ENCODE data around the gene MEIS1.

The MEIS1 gene

DNA sequence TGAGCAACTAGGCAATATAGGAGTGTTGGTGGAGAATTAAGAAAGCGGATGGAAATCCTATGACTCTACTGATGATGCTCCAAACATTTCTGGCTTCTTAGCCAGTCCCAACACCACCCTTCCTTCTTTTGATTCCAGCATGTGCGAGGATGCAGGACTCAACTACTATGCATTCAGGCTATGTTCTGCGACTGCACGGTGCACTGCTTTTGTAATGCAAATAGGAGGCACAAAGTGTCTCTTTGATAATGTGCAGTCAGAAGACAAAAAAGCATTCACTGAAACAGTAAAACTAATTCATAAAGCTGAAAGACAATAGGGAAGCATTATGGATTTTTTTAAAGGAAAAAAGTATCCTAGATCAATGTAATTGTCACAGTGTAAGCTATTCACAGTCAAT lies 106.7 kb downstream of the MEIS1 start:
- DNase-seq, result peak; percentile 30

DNA sequence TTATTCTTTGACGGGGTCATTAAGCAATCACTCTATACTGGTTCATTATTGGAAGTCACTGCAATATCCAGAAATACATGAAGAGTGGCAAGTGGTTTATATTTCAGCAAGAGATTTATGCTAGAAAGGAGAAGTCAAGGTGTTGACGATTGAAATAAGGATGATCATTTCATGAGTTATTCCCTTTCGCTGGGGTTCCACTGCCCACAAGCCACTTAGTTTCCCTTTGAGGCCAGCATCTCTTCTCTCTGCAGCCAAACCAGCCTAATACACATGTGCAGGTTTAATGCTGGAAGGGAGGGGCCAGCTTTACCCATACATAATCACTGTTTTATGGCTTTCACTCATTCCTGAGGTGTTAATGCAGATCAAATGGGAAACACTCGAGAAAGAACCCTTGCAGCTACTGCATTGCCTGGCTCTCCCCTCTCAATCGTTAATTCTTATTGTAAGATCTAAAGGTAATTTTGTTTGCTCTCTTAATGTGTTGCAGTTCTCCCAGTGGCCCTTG lies 108.4 kb downstream of the MEIS1 start:
- DNase-seq, result no peak

DNA sequence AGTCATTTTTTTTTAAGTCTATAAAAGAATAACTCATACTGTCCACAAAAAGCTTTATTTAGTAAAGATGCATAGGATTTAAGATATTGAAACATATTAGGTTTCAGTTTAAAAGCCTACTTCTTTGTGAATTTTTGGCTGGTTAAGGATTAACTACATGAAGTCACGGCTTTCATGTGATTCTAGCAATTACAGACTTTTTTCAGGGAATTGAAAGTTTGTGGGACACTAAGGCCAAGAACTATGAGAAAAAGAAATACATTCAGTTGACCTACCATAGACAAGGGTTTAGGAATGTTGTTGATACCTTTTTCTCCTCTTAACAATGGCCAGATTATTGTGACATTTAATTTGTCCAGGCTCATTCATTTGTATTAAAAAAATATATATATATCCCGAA lies 109.3 kb downstream of the MEIS1 start:
- no peak for DNase-seq

DNA sequence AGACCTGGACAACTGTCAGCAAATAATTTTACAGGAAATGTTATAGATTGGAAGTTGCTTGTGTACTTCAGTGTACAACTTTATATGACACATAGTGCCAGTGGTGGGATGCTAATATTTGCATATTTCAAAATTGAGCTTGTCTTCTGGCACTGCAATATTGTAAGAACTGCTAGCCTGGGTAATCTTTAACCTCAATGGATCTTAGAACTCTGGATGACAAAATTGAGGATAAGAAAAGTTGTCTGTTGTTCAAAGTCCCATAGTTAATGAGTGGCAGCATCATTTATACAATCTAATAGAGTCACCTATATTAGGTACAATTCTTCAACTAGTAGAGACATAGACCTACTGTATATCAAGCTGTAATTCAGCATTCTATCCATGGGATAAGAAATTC lies 110.3 kb downstream of the MEIS1 start:
- no peak for DNase-seq

DNA sequence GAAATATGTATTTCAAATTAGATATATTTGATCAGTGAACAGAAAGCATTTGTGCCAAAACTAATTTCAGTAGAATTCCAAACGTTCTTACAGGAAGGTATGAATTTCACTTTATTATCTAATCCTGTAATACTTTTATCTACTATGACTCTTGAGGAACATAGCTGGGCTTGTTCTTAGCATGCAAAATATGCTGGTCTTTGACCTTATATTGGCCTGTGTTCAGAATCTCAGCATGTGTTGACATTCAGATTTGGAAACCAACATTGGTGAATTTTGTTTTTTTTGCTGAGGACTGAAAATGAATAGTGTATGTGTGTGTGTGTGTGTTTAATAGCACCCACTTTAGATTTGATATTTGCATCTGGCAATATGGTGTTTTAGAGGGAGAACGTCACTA lies 112.2 kb downstream of the MEIS1 start:
- no peak for DNase-seq

DNA sequence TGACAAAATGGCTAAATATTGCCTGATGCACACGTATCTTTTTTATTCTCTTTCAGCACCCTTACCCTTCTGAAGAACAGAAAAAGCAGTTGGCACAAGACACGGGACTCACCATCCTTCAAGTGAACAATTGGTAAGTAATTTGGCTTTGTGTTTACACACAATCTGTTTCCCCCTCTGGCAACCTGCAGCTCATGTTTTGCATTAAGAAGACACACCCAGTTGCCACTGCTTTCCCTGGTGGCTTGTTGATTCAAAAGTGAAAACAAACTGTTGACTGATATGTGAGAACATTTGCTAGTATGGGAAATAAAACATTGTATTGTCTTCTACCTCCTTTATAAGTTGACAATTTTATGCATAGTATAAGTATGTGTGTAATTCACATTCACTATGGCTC lies 113.0 kb downstream of the MEIS1 start:
- no peak for DNase-seq

DNA sequence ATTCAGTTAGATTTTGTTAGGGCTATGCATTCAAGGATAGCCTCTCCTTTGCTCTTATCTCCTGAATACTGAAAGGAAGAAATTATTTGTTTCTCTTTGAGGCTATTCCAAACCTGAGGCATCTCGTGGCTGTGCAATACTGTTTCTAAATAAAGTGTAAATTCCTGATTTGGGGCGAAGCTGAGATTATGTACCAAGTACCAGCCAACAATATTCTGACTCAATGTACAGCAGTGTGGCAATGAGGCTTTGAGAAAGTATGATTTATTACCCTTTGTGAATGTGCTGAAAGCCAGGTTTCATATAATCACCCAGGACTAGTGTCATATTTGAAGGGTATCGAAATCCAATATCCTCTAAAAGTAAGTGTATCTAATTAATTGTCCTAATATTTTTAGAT lies 113.5 kb downstream of the MEIS1 start:
- DNase-seq, result no peak

DNA sequence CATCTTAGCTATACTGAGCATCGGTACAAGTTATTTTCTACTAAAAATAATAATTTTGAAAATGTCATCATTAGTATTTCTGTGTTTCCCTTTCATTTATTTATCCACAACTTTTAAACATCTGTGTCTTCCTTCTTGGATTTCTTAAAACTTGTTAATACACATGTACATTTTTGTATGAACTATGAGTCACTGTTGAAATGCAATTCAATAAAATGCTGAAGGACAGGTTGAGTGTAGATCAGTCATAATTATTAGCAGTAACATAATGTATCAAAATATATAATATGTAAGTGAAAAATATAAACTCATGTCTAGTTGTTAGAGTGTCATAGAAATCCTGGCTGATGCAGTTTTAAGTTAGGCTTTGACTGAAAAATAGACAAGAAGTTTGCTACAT lies 115.9 kb downstream of the MEIS1 start:
- DNase-seq, result no peak

DNA sequence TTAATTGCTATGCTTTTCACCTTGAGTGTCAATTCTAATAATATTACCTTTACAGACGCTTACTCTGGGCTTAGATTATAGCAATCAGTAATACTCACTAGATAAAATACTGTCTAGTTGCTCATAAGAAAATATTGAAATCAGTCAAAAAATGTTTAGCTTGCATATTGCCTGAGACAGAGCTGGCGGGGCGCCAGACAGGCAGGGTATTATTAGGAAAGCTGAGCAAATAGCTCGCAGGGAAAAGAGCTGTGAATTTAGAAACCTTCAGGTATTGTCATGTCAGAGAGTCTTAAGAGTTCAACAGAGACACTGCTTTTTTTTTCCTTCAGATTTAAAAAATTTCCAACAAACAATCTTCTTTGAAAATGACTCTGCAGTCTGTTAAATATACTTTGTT lies 118.4 kb downstream of the MEIS1 start:
- DNase-seq, result peak; percentile 58

DNA sequence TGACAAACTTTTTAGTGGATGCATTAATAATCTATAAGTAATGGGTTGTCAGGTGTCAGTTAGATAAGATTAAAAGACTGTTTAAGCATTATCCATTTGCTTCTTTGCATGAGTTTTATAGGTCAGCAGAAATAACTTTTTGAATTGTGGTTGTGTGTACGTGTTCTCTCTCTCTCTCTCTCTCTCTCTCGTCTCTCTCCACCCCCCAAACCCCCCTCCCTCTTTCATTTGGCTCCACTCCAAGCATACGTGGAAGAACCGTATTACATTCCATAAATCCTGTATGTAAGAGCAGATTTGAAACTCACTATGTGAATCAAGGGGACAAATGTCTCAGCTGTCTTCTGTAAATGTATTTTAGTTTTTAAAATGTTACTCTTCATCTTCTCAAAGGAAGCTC lies 120.2 kb downstream of the MEIS1 start:
- no peak for DNase-seq

DNA sequence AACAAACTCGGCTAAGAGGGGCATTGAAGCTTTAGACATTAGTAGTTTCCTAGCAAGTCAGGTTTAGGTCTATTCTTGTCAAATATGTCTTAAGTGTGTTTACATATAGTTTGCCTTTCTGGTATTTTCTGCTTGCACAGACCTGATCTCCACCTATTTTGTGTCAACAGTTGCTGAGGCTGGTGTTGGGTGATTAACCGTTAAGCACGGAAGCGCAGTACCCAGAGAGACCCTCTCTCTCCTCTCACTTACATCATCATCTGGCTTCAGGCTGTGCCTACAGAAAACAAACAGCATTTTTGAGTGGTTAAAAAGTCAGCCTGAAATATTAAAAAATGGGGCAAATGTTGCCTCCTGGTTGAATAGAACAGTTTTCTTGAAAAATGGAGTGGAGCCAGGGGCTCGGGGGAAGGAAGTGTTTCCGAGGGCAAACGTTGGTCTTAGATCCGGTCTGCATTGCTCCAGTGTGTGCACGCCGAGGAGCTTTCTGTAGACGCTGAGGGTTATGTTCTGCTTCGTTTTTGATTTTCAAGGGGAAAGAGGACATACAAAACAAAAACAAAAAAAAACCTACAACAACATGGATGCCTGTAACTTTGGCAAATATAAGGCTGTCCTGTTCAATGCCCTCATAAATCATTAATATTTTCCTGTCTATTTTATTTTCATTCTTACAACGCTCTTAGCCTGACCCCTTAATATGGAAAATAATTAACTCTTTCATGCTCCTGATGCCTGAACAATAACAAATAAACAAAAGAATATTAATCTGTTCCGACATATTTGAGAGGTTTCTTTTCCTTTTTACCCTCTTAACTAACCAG lies 120.8 kb downstream of the MEIS1 start:
- DNase-seq, result no peak

DNA sequence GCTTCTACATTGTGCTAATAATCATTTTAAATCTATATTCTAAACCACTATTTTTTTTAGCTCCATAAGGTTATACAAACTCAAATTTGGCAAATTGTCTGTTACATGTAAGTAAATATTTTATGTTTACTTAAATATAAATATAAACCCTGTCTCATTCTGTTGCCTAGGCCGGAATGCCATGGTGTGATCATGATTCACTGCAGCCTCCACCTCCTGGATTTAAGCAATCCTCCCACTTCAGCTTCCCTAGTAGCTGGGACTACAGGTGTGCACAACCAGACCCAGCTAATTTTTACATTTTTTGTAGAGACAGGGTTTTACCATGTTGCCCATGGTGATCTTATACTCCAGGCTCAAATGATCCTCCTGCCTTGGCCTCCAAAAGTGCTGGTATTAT lies 124.7 kb downstream of the MEIS1 start:
- DNase-seq, result no peak

DNA sequence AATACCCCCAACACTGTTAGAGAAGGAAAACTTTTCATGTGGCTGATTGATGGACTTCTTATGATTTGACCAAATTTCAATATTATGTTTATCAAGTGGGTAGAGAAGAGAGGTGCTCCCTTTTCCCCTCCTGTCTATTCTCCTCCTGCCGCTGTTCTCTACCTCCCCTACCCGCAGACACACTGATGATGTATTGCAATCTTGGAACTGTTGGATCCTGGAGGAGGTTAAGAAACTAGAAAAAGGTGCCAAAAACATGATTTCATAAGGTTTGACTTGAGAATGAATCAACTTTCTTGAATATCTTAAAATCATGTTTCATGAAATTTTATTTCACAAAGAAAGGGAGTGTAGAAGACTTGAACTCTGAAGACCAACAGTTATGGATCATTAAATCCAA lies 125.8 kb downstream of the MEIS1 start:
- no peak for DNase-seq

DNA sequence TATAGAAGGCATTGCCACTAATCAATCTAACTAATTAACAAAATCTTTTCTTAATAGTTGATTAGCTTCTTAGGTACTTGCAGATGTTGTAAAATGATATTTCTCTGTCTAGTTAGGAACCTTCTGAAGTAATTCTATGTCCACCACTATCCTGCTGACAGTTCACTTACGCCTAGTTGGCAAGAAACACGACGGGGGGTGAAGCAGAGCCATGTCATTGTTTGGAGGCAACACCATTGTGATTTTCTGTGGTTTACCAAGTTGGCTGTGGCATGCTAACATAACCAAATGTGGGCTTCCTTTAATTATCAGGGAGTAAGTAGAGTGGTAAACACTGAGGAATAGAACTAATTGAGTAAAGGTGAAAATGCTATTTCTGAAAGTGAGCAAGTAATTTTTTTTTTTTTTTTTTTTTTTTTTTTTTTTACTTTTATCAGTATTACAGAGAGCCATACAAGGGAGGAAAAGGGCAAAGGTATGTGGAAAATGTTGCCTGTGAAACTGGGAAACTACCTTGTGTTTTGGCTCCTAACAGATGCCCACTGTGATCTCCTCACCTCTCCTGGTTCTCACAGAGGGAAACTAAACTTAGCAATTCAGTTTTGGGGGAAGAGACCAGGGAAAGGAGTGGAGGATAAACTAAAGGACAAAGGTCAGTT lies 126.8 kb downstream of the MEIS1 start:
- DNase-seq, result no peak

DNA sequence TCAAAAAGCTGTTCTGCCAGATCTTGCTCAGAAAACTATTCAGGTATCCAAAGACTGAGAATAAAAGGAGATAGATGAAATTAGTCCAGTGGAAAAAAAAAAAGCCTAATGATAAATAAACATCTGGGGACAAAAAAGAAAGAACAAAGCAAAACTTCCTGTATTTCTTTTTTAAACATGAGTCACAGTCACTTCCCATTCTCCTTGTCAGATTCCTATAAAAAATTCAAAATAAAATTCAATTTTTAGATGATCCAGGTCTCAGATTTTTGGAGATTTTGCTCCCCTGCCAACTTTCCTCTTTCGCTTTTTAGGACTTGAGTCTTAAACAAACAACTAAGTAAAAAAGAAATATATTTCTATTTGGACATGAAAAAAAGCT lies 127.4 kb downstream of the MEIS1 start:
- no peak for DNase-seq

DNA sequence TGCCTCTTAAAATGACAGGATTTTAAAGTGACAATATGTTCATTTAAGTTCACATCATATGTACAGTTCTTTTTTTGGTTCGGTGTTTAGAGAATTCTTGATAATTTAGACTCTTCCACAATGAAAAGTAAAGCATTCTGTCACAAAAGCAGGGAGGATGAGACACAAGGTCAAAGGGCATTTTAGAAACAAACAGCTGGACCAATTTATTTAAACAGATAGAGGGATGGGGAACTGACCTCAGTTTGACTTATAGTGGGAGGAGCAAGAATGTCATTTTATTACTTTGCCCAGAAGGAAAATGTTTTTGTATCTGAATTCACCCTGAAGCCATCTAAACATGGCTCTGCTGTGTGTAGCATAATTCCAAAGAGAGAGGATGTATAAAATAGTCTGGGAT lies 128.5 kb downstream of the MEIS1 start:
- DNase-seq, result peak; percentile 2

DNA sequence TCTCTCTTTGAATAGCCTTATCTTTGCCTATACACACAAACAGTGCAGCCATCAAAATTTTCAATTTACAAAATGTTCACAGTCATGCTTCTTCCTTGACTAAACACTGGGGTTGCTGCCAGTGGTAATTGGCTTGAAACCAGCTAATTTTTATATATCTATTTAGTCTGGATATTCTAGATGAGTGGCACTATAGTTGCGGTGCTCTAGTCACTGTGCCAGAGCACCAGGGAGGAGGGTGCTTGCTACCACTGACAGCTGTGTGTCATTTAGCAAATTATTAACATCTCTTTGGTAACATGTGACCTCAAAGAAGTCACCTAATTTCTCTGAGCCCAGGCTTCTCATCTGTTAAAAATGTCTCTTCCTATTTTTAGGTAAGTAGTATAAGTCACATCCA lies 130.4 kb downstream of the MEIS1 start:
- DNase-seq, result no peak

DNA sequence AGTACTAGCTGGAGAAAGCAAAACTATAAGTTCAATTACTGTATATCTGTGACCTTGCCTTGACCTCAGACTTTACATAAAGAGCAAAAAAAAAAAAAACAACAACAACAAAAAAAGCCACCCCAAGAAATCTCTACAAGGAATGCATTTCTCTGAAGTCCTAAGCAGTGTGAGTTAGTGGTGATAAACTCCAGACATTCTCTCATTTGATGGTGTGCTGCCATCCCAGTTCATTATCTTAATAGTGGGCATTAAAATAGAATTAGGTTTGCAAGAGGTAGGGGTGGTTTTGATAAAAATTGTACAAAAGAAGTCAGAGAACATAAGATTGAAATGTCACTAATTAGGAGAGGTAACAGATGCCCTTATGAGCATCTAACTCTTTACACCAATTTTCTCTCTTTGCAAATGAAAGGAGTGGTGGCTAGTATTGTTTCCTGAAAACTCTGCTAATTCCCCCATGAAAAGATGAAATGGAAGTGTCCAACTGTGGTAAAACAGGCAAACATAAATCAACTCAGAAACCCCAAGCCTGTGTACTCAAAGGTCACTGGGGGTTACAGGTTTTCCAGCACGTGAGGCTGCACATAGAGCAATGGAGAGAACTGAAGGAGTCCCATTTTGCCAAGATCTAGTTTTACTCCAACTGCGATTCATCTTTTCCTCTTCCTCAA lies 131.9 kb downstream of the MEIS1 start:
- peak; percentile 15 for DNase-seq

DNA sequence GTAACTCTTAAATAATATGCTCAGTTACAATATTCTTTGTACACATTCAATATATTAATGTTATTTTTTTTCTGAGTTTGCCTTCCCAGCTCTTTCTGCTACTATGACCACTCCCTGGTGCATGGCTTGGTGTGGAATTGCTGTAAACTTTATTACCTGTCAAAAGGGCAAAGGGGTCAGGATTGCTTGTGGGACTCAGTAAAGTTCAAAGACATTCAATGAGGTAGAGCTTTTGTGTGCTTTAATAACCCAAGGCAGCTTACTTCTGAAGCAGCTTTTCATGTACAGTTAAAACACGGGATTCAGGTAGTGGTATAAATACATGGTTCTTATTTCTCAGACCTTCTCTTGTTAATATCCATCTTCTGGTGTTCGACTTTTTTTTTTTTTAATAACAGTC lies 132.8 kb downstream of the MEIS1 start:
- DNase-seq, result no peak

DNA sequence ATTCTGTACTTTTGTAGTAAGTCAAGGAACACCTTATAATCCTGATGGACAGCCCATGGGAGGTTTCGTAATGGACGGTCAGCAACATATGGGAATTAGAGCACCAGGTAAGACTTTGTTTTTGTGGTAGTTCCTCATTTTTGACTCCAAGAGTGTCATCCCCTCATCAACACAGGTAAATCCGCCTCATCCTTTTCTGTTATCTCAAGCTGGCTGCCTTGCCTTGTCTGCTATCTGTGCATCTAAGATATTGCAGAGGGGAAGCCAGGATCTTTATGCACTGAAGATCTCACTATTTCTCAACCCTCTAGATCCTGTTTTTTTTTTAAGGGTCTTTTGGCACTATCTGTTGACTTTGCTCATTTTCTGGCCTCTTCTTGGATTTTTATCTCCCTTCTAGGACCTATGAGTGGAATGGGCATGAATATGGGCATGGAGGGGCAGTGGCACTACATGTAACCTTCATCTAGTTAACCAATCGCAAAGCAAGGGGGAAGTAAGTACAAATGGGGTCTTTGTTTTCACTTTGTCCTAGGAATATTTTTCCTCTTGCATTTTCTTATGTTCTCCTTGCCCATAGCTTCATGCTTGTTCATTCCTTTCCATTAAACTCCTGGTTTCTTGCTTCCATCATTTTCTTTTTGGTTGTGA lies 133.8 kb downstream of the MEIS1 start:
- no peak for DNase-seq

DNA sequence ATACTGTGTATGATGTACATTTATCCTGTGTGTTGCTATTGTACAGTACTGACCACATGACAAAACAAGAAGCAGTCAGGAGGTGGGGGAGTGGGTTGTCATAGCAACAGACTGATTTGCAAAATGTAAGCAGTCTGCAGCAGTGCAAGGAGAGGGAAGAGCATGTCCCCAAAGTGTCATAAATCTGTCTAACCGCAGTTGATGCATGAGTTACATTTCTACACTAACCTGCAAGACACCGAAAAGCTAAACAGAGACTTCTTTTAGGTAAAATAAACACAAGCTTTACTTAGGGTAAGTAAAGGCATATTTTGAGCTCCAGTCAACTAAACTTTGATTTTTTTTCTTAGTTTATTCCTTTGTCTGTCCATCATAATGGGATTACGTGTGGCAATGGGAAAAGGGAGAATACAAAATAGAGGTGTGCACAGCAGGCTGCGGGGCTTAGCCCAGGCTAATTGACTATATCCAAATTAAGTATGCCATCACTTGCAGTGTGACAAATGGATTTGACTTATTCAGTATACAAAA lies 134.5 kb downstream of the MEIS1 start:
- DNase-seq, result peak; percentile 15

DNA sequence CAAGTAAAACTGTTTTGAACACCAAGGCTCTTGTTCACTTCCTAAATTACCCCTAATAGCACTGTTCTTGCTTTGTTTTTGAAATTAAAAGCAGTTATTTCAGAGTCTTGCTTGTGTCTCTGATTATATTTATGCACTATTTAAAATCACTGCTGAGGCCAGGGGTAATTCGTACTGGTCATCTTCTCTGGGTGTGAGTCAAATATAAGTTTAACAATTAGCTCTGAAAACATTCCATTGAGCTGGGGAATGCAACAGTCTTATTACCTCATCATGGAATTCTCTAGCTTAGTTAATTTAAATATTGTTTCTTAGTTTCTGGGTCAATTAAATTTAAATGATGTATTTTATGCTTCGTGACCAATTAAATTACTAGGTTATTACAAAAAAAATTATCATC lies 135.0 kb downstream of the MEIS1 start:
- DNase-seq, result no peak

DNA sequence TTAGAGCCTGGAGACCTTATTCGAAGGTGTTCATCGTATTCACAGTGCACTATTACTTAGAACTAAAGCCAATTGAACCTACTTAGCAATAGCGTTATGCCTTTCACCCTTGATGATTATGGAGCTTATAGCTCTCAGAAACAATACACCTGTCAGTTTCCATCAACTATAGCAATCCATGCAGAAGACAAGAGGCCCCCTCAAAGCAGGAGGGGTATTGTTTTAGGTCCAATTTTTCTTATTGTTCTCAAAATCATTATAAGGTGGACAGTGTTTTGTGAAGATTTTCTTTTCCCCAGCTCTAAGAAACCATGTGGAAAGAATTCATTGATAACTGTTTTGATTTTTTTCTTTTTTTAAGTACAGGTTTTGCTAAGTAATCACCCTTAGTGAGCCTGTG lies 135.5 kb downstream of the MEIS1 start:
- DNase-seq, result no peak

Data from NCI-H146 (cell line).